22Rv1 (cell line): Measurements from ENCODE around the gene SMIM33.

Experiments
- CTCF ChIP-seq: fragments of 450-650 bp; IDR thresholded peaks from 2 replicates; pipeline ENCODE4 v1.5.1; 2017; ENCODE audit warnings: mild to moderate bottlenecking
- ZFX ChIP-seq: fragments of 450-650 bp; IDR thresholded peaks from 2 replicates; pipeline ENCODE4 v1.6.1; 2017; ENCODE audit warnings: antibody characterized with exemption, borderline replicate concordance

- TF ChIP-seq CTCF (no peak), ZFX (no peak)
Measured at GRCh38 chr5:139446956-139447779, 23.6 kb upstream of the SMIM33 start.
